H1 (cell line): ENCODE measurements around the gene MAN1A2. TPM values are rescaled to one million over a fixed set of nuclear protein-coding genes. Genes with fewer than 3 reads are reported as not detected.
A peak's percentile ranks its signal among the peaks of the same experiment; 100 is the strongest.

Experiments used
- BACH1 ChIP-seq: IDR thresholded peaks from 2 replicates; pipeline ENCODE4 v1.6.1; 2012; ENCODE audit warnings: low read length, improper control_type of control experiment
- CEBPB ChIP-seq: IDR thresholded peaks from 2 replicates; pipeline ENCODE4 v1.6.1; 2012; ENCODE audit warnings: low read depth, low read length
- CREB1 ChIP-seq: IDR thresholded peaks from 2 replicates; pipeline ENCODE4 v1.6.1; 2012; ENCODE audit warnings: inconsistent platforms
- E2F6 ChIP-seq: IDR thresholded peaks from 2 replicates; pipeline ENCODE4 v1.6.1; 2012; ENCODE audit warnings: inconsistent platforms
- EP300 ChIP-seq, 2 experiments: IDR thresholded peaks; 1 replicate in 1 of 2; 2 replicates in 1 of 2; pipeline ENCODE4 v1.6.1; 2011 to 2012; ENCODE audit warnings: low read depth in 2 of 2, low read length in 2 of 2, mild to moderate bottlenecking in 2 of 2, borderline replicate concordance in 1 of 2, inconsistent platforms in 1 of 2, moderate library complexity in 1 of 2
- GTF2F1 ChIP-seq: IDR thresholded peaks from 2 replicates; pipeline ENCODE4 v1.6.1; 2012; ENCODE audit warnings: low read depth, low read length, improper control_type of control experiment, borderline replicate concordance
- JUND ChIP-seq: IDR thresholded peaks from 2 replicates; pipeline ENCODE4 v1.6.1; 2011; ENCODE audit warnings: mild to moderate bottlenecking, improper control_type of control experiment, low read length
- POLR2AphosphoS5 ChIP-seq: IDR thresholded peaks from 2 replicates; pipeline ENCODE4 v1.6.1; 2011; ENCODE audit warnings: low read depth, low read length
- RAD21 ChIP-seq, 2 experiments: IDR thresholded peaks in 1 of 2; conservative IDR thresholded peaks in 1 of 2; 2 replicates each; pipeline ENCODE4 v1.6.1; 2011; ENCODE audit warnings: low read depth in 2 of 2, low read length in 2 of 2, improper control_type of control experiment in 1 of 2, inconsistent platforms in 1 of 2, mild to moderate bottlenecking in 1 of 2, moderate library complexity in 1 of 2
- RFX5 ChIP-seq: IDR thresholded peaks from 2 replicates; pipeline ENCODE4 v1.6.1; 2011; ENCODE audit warnings: low read depth, low read length, improper control_type of control experiment, borderline replicate concordance
- SIRT6 ChIP-seq: IDR thresholded peaks from one replicate; pipeline ENCODE4 v1.7.1; 2012; ENCODE audit warnings: low read length, inconsistent platforms
- SP2 ChIP-seq: IDR thresholded peaks from 2 replicates; pipeline ENCODE4 v1.6.1; 2012; ENCODE audit warnings: mild to moderate bottlenecking, low read length, inconsistent platforms
- TEAD4 ChIP-seq: IDR thresholded peaks from 2 replicates; pipeline ENCODE4 v1.6.1; 2012; ENCODE audit warnings: low read depth, low read length, inconsistent platforms, mixed read lengths
- YY1 ChIP-seq: IDR thresholded peaks from 2 replicates; pipeline ENCODE4 v1.6.1; 2011; ENCODE audit warnings: low read depth, mild to moderate bottlenecking, low read length
- polyA plus RNA-seq, 7 experiments: library from polyadenylated mRNA; depleted of rRNA in 3 of 7; stranded (reverse) in 5 of 7; unstranded in 2 of 7; fragments of >200 nt in 5 of 7; fragments of 200-250 nt in 2 of 7; gene quantifications; 1 replicate in 5 of 7; 2 replicates in 1 of 7; 4 replicates in 1 of 7; pipeline versions ENCODE4 v1.2.1 to v1.2.3, GENCODE V29; 2011 to 2013; ENCODE audit warnings: missing spikeins in 2 of 7, mixed read lengths in 2 of 7
- total RNA-seq: library from RNA; stranded (reverse); fragmentation: NEBNext Ultra II Directional; extraction: Animal tissue kit (Norgen Biotek cat#: 25700); gene quantifications from 2 replicates; pipeline ENCODE4 v1.2.1, GENCODE V29; 2021
- TF ChIP-seq, protein P1 (sequence below): IDR thresholded peaks from 2 replicates; pipeline ENCODE4 v1.6.1; 2012; ENCODE audit warnings: low read length, inconsistent platforms
- TF ChIP-seq, protein P2 (sequence below): IDR thresholded peaks from 2 replicates; pipeline ENCODE4 v1.6.1; 2011; ENCODE audit warnings: low read length, improper control_type of control experiment
- TF ChIP-seq, protein P3 (sequence below): IDR thresholded peaks from 2 replicates; pipeline ENCODE4 v1.6.1; 2012; ENCODE audit warnings: inconsistent platforms

Gene MAN1A2
- total and polyA plus RNA-seq, 2 of the 8 experiments (the other 6 are each of a cell fraction or from before 2014, with no cell fraction given), result 5.5 to 18.8 TPM

- TF ChIP-seq EP300 (IDR thresholded peaks at IDR 0.05; ENCODE audit: borderline replicate concordance in 1 of 2, low read depth in 2 of 2, low read length in 2 of 2) (no peak), RFX5 (no peak), YY1 (0 out of 2 replicates have a peak, but pooled peaks have one; percentile 62), GTF2F1 (no peak), TEAD4 (no peak), JUND (no peak), SP2 (no peak), POLR2AphosphoS5 (no peak), SIRT6 (no peak), CEBPB (no peak), RAD21 (IDR thresholded peaks at IDR 0.05 in 1 of 2, conservative IDR thresholded peaks at IDR 0.05 in 1 of 2; ENCODE audit: low read depth in 2 of 2, low read length in 2 of 2) (no peak), E2F6 (peak; percentile 34; the same call in 1 of the 2 replicates), CREB1 (no peak), BACH1 (no peak)
- TF ChIP-seq, protein P1, sequence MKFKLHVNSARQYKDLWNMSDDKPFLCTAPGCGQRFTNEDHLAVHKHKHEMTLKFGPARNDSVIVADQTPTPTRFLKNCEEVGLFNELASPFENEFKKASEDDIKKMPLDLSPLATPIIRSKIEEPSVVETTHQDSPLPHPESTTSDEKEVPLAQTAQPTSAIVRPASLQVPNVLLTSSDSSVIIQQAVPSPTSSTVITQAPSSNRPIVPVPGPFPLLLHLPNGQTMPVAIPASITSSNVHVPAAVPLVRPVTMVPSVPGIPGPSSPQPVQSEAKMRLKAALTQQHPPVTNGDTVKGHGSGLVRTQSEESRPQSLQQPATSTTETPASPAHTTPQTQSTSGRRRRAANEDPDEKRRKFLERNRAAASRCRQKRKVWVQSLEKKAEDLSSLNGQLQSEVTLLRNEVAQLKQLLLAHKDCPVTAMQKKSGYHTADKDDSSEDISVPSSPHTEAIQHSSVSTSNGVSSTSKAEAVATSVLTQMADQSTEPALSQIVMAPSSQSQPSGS, result no peak
- TF ChIP-seq, protein P2, sequence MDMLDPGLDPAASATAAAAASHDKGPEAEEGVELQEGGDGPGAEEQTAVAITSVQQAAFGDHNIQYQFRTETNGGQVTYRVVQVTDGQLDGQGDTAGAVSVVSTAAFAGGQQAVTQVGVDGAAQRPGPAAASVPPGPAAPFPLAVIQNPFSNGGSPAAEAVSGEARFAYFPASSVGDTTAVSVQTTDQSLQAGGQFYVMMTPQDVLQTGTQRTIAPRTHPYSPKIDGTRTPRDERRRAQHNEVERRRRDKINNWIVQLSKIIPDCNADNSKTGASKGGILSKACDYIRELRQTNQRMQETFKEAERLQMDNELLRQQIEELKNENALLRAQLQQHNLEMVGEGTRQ, result no peak
- TF ChIP-seq, protein P3, sequence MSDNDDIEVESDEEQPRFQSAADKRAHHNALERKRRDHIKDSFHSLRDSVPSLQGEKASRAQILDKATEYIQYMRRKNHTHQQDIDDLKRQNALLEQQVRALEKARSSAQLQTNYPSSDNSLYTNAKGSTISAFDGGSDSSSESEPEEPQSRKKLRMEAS, result peak; percentile 49; the same call in 1 of the 2 replicates
Measured at GRCh38 chr1:117339866-117340700, 27.2 kb upstream of the MAN1A2 start (continued).
